BE2C (cell line): ENCODE measurements around the gene CLASP1.

ENCODE experiments used
- DNase-seq: peaks from one replicate; pipeline ENCODE4 v3.0.0-alpha.2; 2020
- H3K27me3 ChIP-seq: fragments of 250-450 bp; sonication (Bioruptor Pico); 2 replicates; pipeline ENCODE4 v1.5.1; 2020; ENCODE audit warnings: mild to moderate bottlenecking
- H3K36me3 ChIP-seq: fragments of 250-450 bp; sonication (Bioruptor Pico); 2 replicates; pipeline ENCODE4 v1.5.1; 2020; ENCODE audit warnings: mild to moderate bottlenecking
- H3K4me1 ChIP-seq: fragments of 250-450 bp; sonication (Bioruptor Pico); 2 replicates; pipeline ENCODE4 v1.5.1; 2020
- H3K4me3 ChIP-seq: 2 replicates; pipeline ENCODE4 v1.5.1; 2011; ENCODE audit warnings: low read depth, low read length
- H3K9me3 ChIP-seq: fragments of 250-450 bp; sonication (Bioruptor Pico); 2 replicates; pipeline ENCODE4 v1.5.1; 2020
- CTCF ChIP-seq: IDR thresholded peaks from 2 replicates; pipeline ENCODE4 v1.5.1; 2012; ENCODE audit warnings: mild to moderate bottlenecking, low read depth, low read length

CLASP1 gene

GRCh38 chr2:121666042-121666441, 16.8 kb upstream of the CLASP1 start:
- TF ChIP-seq CTCF = no peak
- DNase-seq = no peak
- no peaks in the 10 kb centered on the region for H3K36me3 ChIP-seq
- H3K4me3 ChIP-seq = no peak overlapping the region
- no peaks in the 10 kb centered on the region for H3K9me3 ChIP-seq
- no peaks in the 10 kb centered on the region for H3K4me1 ChIP-seq
- no peaks in the 10 kb centered on the region for H3K27me3 ChIP-seq

- no peak for DNase-seq
- TF ChIP-seq CTCF = no peak
- Histone ChIP-seq H3K4me1 (no peaks in the 10 kb centered on the region), H3K9me3 (no peaks in the 10 kb centered on the region), H3K36me3 (no peaks in the 10 kb centered on the region), H3K27me3 (no peaks in the 10 kb centered on the region), H3K4me3 (no peak overlapping the region)
Observed at GRCh38 chr2:121665504-121665903, 16.2 kb upstream of the CLASP1 start.

- no peak for TF ChIP-seq CTCF
- no peaks in the 10 kb centered on the region for H3K4me1 ChIP-seq
- DNase-seq = no peak
- no peaks in the 10 kb centered on the region for H3K36me3 ChIP-seq
- no peaks in the 10 kb centered on the region for H3K9me3 ChIP-seq
- H3K4me3 ChIP-seq = no peak overlapping the region
- no peaks in the 10 kb centered on the region for H3K27me3 ChIP-seq
Observed at GRCh38 chr2:121664713-121665112, 15.5 kb upstream of the CLASP1 start.

GRCh38 chr2:121664086-121664485, 14.8 kb upstream of the CLASP1 start:
- no peaks in the 10 kb centered on the region for H3K4me1 ChIP-seq
- no peak for DNase-seq
- TF ChIP-seq CTCF = no peak
- H3K36me3 ChIP-seq = no peaks in the 10 kb centered on the region
- no peak overlapping the region for H3K4me3 ChIP-seq
- no peaks in the 10 kb centered on the region for H3K9me3 ChIP-seq
- H3K27me3 ChIP-seq = no peaks in the 10 kb centered on the region

GRCh38 chr2:121663434-121663833, 14.2 kb upstream of the CLASP1 start:
- H3K36me3 ChIP-seq = no peaks in the 10 kb centered on the region
- DNase-seq = no peak
- no peaks in the 10 kb centered on the region for H3K4me1 ChIP-seq
- no peaks in the 10 kb centered on the region for H3K9me3 ChIP-seq
- no peaks in the 10 kb centered on the region for H3K27me3 ChIP-seq
- H3K4me3 ChIP-seq = no peak overlapping the region
- TF ChIP-seq CTCF = no peak

- H3K9me3 ChIP-seq = no peaks in the 10 kb centered on the region
- H3K36me3 ChIP-seq = no peaks in the 10 kb centered on the region
- no peak for TF ChIP-seq CTCF
- H3K4me1 ChIP-seq = no peaks in the 10 kb centered on the region
- H3K27me3 ChIP-seq = no peaks in the 10 kb centered on the region
- DNase-seq = no peak
- H3K4me3 ChIP-seq = no peak overlapping the region
Observed at GRCh38 chr2:121662656-121663055, 13.4 kb upstream of the CLASP1 start.
